Prostate gland (tissue), 2 donors: ENCODE results near the gene VAMP3. TPM values are rescaled to one million over a fixed set of nuclear protein-coding genes. Genes with fewer than 3 reads are reported as not detected.

ENCODE experiments used
- DNase-seq: peaks from one replicate; pipeline ENCODE4 v3.0.0-alpha.2; 2019; ENCODE audit warnings: low spot score
- H3K27ac ChIP-seq, 2 donors: fragments of 200-600 bp; sonication (generic); 2 replicates each; pipeline ENCODE4 v1.5.1; 2017 to 2019
- H3K27me3 ChIP-seq: fragments of 200-600 bp; sonication (generic); replicated peaks from 2 replicates; pipeline ENCODE4 v1.5.1; 2019; ENCODE audit not compliant: insufficient read depth
- H3K36me3 ChIP-seq, 2 donors: fragments of 200-600 bp; sonication (generic); 1 replicate in 1 of 2; 2 replicates in 1 of 2; pipeline versions ENCODE4 v1.5.1 to v1.8.1; 2017 to 2019
- H3K4me1 ChIP-seq: fragments of 200-600 bp; sonication (generic); replicated peaks from 2 replicates; pipeline ENCODE4 v1.5.1; 2019
- H3K4me3 ChIP-seq, 2 donors: fragments of 200-600 bp; sonication (generic); 2 replicates each; pipeline ENCODE4 v1.5.1; 2017 to 2019
- H3K9me3 ChIP-seq: fragments of 200-600 bp; sonication (generic); 2 replicates; pipeline ENCODE4 v1.5.1; 2017
- CTCF ChIP-seq, 4 experiments: fragments of 200-600 bp in 2 of 4; fragments of 450-650 bp in 2 of 4; sonication (generic) in 2 of 4; IDR thresholded peaks; 1 replicate in 3 of 4; 2 replicates in 1 of 4; pipeline ENCODE4 v1.5.1; 2016 to 2019; ENCODE audit warnings: antibody characterized with exemption in 4 of 4, mild to moderate bottlenecking in 2 of 4, moderate library complexity in 2 of 4
- POLR2A ChIP-seq: fragments of 450-650 bp; IDR thresholded peaks from one replicate; pipeline ENCODE4 v1.6.1; 2016; ENCODE audit warnings: antibody characterized with exemption, mild to moderate bottlenecking
- POLR2AphosphoS5 ChIP-seq: sonication (generic); formaldehyde crosslinking; IDR thresholded peaks from one replicate; pipeline ENCODE4 v1.6.1; 2017; ENCODE audit warnings: antibody characterized with exemption
- WGBS: methylation state at CpG from one replicate; pipeline ENCODE4 v1.1.5; 2018; 5-methylcytosine and 5-hydroxymethylcytosine counted together
- intact Hi-C: fragments of 100-400 bp; cut with DNase I; formaldehyde crosslinking; loops from one replicate; pipeline ENCODE4 v1.14.2; 2022
- total RNA-seq, 2 donors: library from RNA; depleted of rRNA; stranded (reverse); fragments of >200 nt; gene quantifications; one replicate each; pipeline ENCODE4 v1.1.0, GENCODE V29; 2016

VAMP3 gene
- total RNA-seq, 2 donors from 2014 or later, result 85.2 to 95.1 TPM

- peak overlapping the region; percentile 90 to 92 for H3K4me3 ChIP-seq
- intact Hi-C loops, result no loop called here
- TF ChIP-seq CTCF (IDR thresholded peaks at IDR 0.05), result no peak
- no peak for TF ChIP-seq POLR2A
- TF ChIP-seq POLR2AphosphoS5, result no peak
- no peaks in the 10 kb centered on the region for H3K36me3 ChIP-seq
- H3K27me3 ChIP-seq, result no peaks in the 10 kb centered on the region
- peak overlapping the region; percentile 84 to 94 for H3K27ac ChIP-seq
- no peaks in the 10 kb centered on the region for H3K9me3 ChIP-seq
- WGBS, result 8% methylated on average over 6 of the region's 6 CpGs
- peaks cover 5% of the 10 kb centered on the region for H3K4me1 ChIP-seq
- DNase-seq, result no peak
These were observed 463 bp upstream of the VAMP3 start for GRCh38 chr1:7770669-7770996.

- intact Hi-C loops, result no loop called here
- peak overlapping the region; percentile 84 to 94 for H3K27ac ChIP-seq
- H3K36me3 ChIP-seq, result no peaks in the 10 kb centered on the region
- H3K9me3 ChIP-seq, result no peaks in the 10 kb centered on the region
- H3K4me3 ChIP-seq, result peak overlapping the region; percentile 90 to 92
- H3K27me3 ChIP-seq, result no peaks in the 10 kb centered on the region
- no peak for DNase-seq
- no peak for TF ChIP-seq POLR2AphosphoS5
- no peak for TF ChIP-seq CTCF (IDR thresholded peaks at IDR 0.05)
- no peak for TF ChIP-seq POLR2A
- WGBS, result 12% methylated on average over 12 of the region's 12 CpGs
- H3K4me1 ChIP-seq, result peaks cover 5% of the 10 kb centered on the region
These were observed 765 bp downstream of the VAMP3 start for GRCh38 chr1:7771823-7772299.

- H3K36me3 ChIP-seq, result no peaks in the 10 kb centered on the region
- intact Hi-C loops, result no loop called here
These were observed 6.5 kb downstream of the VAMP3 start for GRCh38 chr1:7777591-7777990.

GRCh38 chr1:7778133-7778628 lies 7.1 kb downstream of the VAMP3 start:
- WGBS, result 86% methylated on average over 4 of the region's 4 CpGs
- no peak overlapping the region for H3K27ac ChIP-seq
- TF ChIP-seq CTCF (IDR thresholded peaks at IDR 0.05), result no peak
- TF ChIP-seq POLR2A, result no peak
- no peak for TF ChIP-seq POLR2AphosphoS5
- H3K4me3 ChIP-seq, result no peak overlapping the region
- H3K27me3 ChIP-seq, result no peaks in the 10 kb centered on the region
- no peak for DNase-seq
- intact Hi-C loops, result no loop called here
- no peaks in the 10 kb centered on the region for H3K4me1 ChIP-seq
- H3K9me3 ChIP-seq, result no peaks in the 10 kb centered on the region
- H3K36me3 ChIP-seq, result no peaks in the 10 kb centered on the region

More at GRCh38 chr1:7777591-7777990, 6.5 kb downstream of the VAMP3 start:
- Histone ChIP-seq H3K27ac (no peak overlapping the region), H3K4me1 (no peaks in the 10 kb centered on the region), H3K27me3 (no peaks in the 10 kb centered on the region), H3K9me3 (no peaks in the 10 kb centered on the region), H3K4me3 (no peak overlapping the region)
- TF ChIP-seq CTCF (IDR thresholded peaks at IDR 0.05) (no peak), POLR2A (no peak), POLR2AphosphoS5 (no peak)
- DNase-seq, result no peak
- 68% methylated on average over 3 of the region's 3 CpGs for WGBS

- TF ChIP-seq POLR2AphosphoS5 (no peak), POLR2A (no peak), CTCF (IDR thresholded peaks at IDR 0.05) (no peak)
- H3K4me3 ChIP-seq, result no peak overlapping the region
- no peak overlapping the region for H3K27ac ChIP-seq
- no peaks in the 10 kb centered on the region for H3K36me3 ChIP-seq
- no peaks in the 10 kb centered on the region for H3K4me1 ChIP-seq
- intact Hi-C loops, result no loop called here
- H3K27me3 ChIP-seq, result no peaks in the 10 kb centered on the region
- H3K9me3 ChIP-seq, result no peaks in the 10 kb centered on the region
- no peak for DNase-seq
- whole genome bisulfite sequencing, result 92% methylated on average over 9 of the region's 9 CpGs
These were observed 9.9 kb downstream of the VAMP3 start for GRCh38 chr1:7780976-7781375.
